ENCODE results near the gene MPRIP. TPM values are rescaled to one million over a fixed set of nuclear protein-coding genes. Genes with fewer than 3 reads are reported as not detected.

MPRIP gene
- total RNA-seq, 2 donors from 2014 or later = 235 to 252 TPM

DNA sequence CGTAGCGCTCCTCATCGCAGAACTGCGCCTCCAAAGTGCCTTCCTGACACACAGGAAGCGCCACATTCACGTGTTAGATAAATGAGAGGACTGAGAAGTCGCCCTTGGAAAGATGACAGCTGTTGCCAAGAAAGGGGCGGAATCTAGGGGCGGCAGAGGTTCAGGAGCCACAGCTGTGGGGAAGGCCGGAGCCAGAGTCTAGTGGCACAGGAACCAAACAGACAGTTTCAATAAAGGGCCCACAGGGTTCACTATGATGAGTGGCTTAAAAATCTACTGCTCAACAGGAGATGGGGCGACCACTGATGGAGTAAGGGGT lies 190.0 kb downstream of the MPRIP start:
- ATAC-seq (ENCODE audit: insufficient number of reproducible peaks, low FRiP score, low read depth) (no peak), DNase-seq (ENCODE audit: low spot score) (no peak)
- Histone ChIP-seq H3K36me3 (peaks cover 45% of the 10 kb centered on the region), H3K9me3 (no peaks in the 10 kb centered on the region), H3K4me3 (no peak overlapping the region), H3K27ac (no peak overlapping the region), H3K27me3 (replicated peaks; ENCODE audit: insufficient read depth) (no peaks in the 10 kb centered on the region), H3K4me1 (ENCODE audit: control insufficient read depth in 1 of 2, low read depth in 2 of 2) (peaks cover 0 to 36% of the 10 kb centered on the region in 2 donors)
- no peak for TF ChIP-seq CTCF (IDR thresholded peaks at IDR 0.05)

DNA sequence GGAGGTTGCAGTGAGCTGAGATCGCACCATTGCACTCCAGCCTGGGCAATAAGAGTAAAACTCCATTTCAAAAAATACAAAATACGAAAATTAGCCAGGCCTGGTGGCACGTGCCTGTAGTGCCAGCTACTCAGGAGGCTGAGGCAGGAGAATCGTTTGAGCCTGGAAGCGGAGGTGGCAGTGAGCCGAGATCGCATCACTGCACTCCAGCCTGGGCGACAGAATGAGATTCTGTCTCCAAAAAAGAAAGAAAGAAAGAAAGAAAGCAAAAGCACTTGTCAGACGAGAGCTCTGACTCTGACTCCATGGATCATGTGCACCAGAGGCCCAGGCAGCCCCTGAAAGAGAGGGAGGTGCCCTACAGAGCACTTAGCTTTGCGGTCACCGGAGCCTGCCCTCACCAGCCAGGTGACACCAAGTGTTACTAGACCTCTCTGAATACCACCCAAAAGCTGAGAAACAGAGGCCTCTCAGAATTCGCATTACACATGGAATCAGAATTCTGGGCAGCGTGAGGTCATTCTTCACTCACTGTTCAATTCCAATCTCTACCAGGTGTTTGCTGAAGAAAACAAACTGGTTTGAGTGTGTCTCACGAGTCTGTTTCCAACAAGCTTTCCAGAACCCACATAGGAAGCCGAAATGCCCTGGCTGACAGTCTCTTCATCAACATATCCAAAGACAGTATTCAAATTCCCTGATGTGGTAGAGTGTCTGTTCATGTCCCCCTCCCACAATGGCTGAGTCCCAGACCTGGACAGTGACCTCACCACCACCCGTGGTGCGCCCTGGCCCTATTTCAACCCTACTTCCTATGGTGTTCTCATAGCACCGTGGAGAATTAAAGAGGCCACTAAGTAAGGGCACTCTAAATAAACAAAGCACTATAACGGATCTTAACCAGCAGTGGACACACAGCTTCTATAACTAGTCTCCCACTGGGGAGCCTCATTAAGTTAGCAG lies 193.2 kb downstream of the MPRIP start:
- peaks cover 17% of the 10 kb centered on the region for H3K36me3 ChIP-seq
- ATAC-seq (ENCODE audit: insufficient number of reproducible peaks, low FRiP score, low read depth) (no peak), DNase-seq (ENCODE audit: low spot score) (no peak)
- no peaks in the 10 kb centered on the region for H3K27me3 ChIP-seq (replicated peaks; ENCODE audit: insufficient read depth)
- H3K4me3 ChIP-seq = peak overlapping the region; percentile 99
- H3K9me3 ChIP-seq = no peaks in the 10 kb centered on the region
- H3K27ac ChIP-seq = peak overlapping the region in 1 of 2 donors; percentile 7
- peaks cover 0 to 33% of the 10 kb centered on the region in 2 donors for H3K4me1 ChIP-seq (ENCODE audit: control insufficient read depth in 1 of 2, low read depth in 2 of 2)
- TF ChIP-seq CTCF (IDR thresholded peaks at IDR 0.05) = no peak

DNA sequence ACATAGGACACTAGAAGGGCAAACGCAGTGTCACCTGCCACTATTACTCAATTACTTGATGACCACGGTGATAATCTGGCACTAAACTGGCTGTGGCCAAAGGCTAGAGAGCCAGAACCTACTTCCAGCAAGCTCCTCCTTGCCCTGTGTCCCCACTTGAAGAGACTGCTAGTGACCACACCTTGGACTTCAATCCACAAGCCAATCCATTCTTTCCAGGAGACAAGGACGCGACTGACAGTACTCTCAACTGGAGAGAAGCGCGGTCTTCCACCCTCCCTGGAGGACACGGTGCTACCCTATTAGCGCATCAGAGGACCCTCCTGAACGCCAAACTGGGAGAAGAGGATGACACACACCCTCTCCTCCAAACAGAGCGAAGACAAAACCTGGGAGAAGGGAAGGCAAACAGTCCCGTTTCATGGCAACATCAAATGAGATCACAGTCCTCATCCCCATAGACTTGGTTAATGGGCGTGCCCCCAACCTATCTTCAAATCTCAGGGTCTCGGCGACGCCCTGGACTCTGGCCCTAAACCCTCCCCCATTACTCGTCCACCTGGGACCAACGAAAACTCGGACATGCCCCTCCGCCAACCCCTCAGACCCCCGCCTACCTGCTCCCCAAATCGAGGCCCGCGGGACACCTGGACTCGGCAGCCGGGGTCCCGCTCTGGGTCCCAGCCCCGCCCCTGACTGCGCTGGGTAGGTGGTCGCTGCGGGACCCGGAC lies 194.2 kb downstream of the MPRIP start:
- Histone ChIP-seq H3K9me3 (no peaks in the 10 kb centered on the region), H3K36me3 (peaks cover 8% of the 10 kb centered on the region), H3K27ac (peak overlapping the region; percentile 94 to 97), H3K4me1 (ENCODE audit: control insufficient read depth in 1 of 2, low read depth in 2 of 2) (peaks cover 0 to 33% of the 10 kb centered on the region in 2 donors), H3K27me3 (replicated peaks; ENCODE audit: insufficient read depth) (no peaks in the 10 kb centered on the region), H3K4me3 (peak overlapping the region; percentile 99)
- no peak for DNase-seq (ENCODE audit: low spot score)
- ATAC-seq (ENCODE audit: insufficient number of reproducible peaks, low FRiP score, low read depth) = peak; percentile 5
- TF ChIP-seq CTCF (IDR thresholded peaks at IDR 0.05) = no peak

DNA sequence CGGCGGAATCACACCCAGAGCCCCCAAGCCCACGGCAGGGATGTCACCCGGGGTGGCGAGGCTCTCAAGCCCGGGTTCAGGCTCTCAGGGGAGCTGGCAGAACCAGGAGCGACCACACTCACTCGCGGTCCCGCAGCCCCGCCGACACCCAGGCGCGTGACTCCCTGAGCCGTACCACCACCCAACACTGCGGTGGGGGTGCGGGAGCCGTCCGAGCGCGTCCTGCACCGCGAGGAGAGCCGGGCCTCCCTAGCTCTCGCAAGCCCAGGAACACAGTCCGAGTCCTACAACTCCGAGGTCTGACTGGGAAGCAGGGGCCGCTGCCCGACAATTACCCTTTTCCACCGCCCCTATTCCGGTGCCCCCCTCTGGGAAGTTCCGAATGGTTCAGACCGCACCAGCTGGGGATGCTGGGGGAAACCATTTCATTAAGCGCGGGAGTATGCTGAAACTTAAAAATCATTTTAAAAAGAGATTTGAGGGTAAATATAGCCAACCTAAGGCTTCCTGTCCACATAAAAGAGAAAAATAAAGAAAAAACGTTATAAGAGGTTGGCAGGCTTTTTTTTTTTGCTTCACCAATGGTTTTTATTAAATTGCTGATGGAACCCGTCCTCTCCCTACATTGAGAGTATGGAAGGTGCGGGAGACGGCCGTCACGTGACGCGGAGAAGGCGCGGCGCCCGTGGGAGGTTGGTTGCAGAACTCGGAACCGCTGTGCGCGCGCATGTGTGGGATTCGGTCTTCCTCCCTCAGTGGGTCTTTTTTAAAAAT lies 195.0 kb downstream of the MPRIP start, which contains the start of gene FLCN:
Gene FLCN (minus strand): TSS at position 143 of the 774 bp plus-strand sequence. CDS start 9,031 bp downstream, outside the sequence.
- H3K36me3 ChIP-seq = peaks cover 1% of the 10 kb centered on the region
- H3K27ac ChIP-seq = peak within 1 kb of the TSS; percentile 94 to 97
- H3K4me1 ChIP-seq (ENCODE audit: control insufficient read depth in 1 of 2, low read depth in 2 of 2) = peaks cover 0 to 33% of the 10 kb centered on the region in 2 donors
- ATAC-seq (ENCODE audit: insufficient number of reproducible peaks, low FRiP score, low read depth) (peak; percentile 84), DNase-seq (ENCODE audit: low spot score) (peak; percentile 66)
- no peaks in the 10 kb centered on the region for H3K9me3 ChIP-seq
- TF ChIP-seq CTCF (IDR thresholded peaks at IDR 0.05) = no peak
- no peaks in the 10 kb centered on the region for H3K27me3 ChIP-seq (replicated peaks; ENCODE audit: insufficient read depth)
- H3K4me3 ChIP-seq = peak within 1 kb of the TSS; percentile 99
